Measurements from ENCODE around the gene CDKN2B.

DNA sequence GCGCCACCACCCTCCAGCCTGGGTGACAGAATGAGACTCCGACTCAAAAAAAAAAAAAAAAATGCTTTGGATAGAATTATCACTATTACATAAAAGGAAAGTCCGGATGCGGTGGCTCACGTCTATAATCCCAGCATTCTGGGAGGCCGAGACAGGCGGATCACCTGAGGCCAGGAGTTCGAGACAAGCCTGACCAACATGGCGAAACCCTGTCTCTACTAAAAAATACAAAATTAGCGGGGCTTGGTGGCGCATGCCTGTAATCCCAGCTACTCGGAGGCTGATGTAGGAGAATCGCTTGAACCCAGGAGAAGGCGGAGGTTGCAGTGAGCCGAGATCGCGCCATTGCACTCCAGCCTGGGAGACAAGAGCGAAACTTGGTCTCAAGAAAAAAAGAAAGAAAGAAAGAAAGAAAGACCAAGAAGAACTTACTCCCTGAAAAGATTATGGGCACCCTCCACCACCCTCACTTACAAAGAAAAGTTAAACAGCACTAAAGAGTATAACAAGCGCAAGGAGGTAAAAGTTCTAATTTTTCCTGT lies 32.7 kb downstream of the CDKN2B start:
- TF ChIP-seq CHD4 (IDR thresholded peaks at IDR 0.05; ENCODE audit: borderline replicate concordance) (no peak), KDM5A (IDR thresholded peaks at IDR 0.05) (no peak), REST (IDR thresholded peaks at IDR 0.05) (no peak), CTCF (IDR thresholded peaks at IDR 0.05) (no peak), CHD2 (IDR thresholded peaks at IDR 0.05; ENCODE audit: low read length, partially characterized antibody) (no peak), NR3C1 (IDR thresholded peaks at IDR 0.05) (no peak), MAX (IDR thresholded peaks at IDR 0.05) (no peak), ESRRA (IDR thresholded peaks at IDR 0.05; ENCODE audit: borderline replicate concordance, low read length) (no peak), KDM1A (IDR thresholded peaks at IDR 0.05; ENCODE audit: low read depth) (no peak), EP300 (IDR thresholded peaks at IDR 0.05) (no peak), CEBPB (IDR thresholded peaks at IDR 0.05) (no peak), POLR2A (IDR thresholded peaks at IDR 0.05; ENCODE audit: low read length) (no peak)
- TF ChIP-seq, protein P1, sequence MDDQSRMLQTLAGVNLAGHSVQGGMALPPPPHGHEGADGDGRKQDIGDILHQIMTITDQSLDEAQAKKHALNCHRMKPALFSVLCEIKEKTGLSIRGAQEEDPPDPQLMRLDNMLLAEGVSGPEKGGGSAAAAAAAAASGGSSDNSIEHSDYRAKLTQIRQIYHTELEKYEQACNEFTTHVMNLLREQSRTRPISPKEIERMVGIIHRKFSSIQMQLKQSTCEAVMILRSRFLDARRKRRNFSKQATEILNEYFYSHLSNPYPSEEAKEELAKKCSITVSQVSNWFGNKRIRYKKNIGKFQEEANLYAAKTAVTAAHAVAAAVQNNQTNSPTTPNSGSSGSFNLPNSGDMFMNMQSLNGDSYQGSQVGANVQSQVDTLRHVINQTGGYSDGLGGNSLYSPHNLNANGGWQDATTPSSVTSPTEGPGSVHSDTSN (IDR thresholded peaks at IDR 0.05) = no peak
